OCI-LY7 (cell line): ENCODE results near the gene PRR35.

ENCODE experiments used
- EZH2phosphoT487 ChIP-seq: fragments of 200-600 bp; sonication (generic); IDR thresholded peaks from 2 replicates; pipeline ENCODE4 v1.6.1; 2018; ENCODE audit warnings: low read depth, borderline replicate concordance, mild to moderate bottlenecking, mixed run types, antibody characterized with exemption, low read length, moderate library complexity, mixed read lengths
- TF ChIP-seq, protein P1 (sequence below): fragments of 200-600 bp; sonication (generic); conservative IDR thresholded peaks from 2 replicates; pipeline ENCODE4 v1.5.1; 2014; ENCODE audit warnings: mild to moderate bottlenecking, antibody characterized with exemption, low read length, moderate library complexity, mixed read lengths

GRCh38 chr16:564690-565418, 4.7 kb downstream of the PRR35 start:
- TF ChIP-seq, protein P1, sequence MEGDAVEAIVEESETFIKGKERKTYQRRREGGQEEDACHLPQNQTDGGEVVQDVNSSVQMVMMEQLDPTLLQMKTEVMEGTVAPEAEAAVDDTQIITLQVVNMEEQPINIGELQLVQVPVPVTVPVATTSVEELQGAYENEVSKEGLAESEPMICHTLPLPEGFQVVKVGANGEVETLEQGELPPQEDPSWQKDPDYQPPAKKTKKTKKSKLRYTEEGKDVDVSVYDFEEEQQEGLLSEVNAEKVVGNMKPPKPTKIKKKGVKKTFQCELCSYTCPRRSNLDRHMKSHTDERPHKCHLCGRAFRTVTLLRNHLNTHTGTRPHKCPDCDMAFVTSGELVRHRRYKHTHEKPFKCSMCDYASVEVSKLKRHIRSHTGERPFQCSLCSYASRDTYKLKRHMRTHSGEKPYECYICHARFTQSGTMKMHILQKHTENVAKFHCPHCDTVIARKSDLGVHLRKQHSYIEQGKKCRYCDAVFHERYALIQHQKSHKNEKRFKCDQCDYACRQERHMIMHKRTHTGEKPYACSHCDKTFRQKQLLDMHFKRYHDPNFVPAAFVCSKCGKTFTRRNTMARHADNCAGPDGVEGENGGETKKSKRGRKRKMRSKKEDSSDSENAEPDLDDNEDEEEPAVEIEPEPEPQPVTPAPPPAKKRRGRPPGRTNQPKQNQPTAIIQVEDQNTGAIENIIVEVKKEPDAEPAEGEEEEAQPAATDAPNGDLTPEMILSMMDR, result no peak
- TF ChIP-seq EZH2phosphoT487, result no peak
